K562 (cell line): Measurements from ENCODE around the gene EML3. TPM values are rescaled to one million over a fixed set of nuclear protein-coding genes. Genes with fewer than 3 reads are reported as not detected.

Source experiments
- ARID2 ChIP-seq: fragments of 450-650 bp; IDR thresholded peaks from 2 replicates; pipeline ENCODE4 v1.6.1; 2017; ENCODE audit warnings: antibody characterized with exemption, mild to moderate bottlenecking
- BCL6 ChIP-seq: fragments of 250-450 bp; sonication (Bioruptor Pico); IDR thresholded peaks from 2 replicates; pipeline ENCODE4 v1.4.0; 2020
- CC2D1A ChIP-seq: fragments of 450-650 bp; IDR thresholded peaks from 2 replicates; pipeline ENCODE4 v1.6.1; 2017; ENCODE audit warnings: mild to moderate bottlenecking
- ERF ChIP-seq: fragments of 450-650 bp; formaldehyde crosslinking; IDR thresholded peaks from 2 replicates; pipeline ENCODE4 v1.4.0; 2020; ENCODE audit warnings: mild to moderate bottlenecking, mixed read lengths
- ESRRA ChIP-seq: fragments of 450-650 bp; IDR thresholded peaks from 2 replicates; pipeline ENCODE4 v1.6.1; 2014; ENCODE audit warnings: low read depth, mild to moderate bottlenecking, moderate library complexity, borderline replicate concordance
- EWSR1 ChIP-seq: fragments of 450-650 bp; IDR thresholded peaks from 2 replicates; pipeline ENCODE4 v1.6.1; 2018; ENCODE audit warnings: borderline replicate concordance, mild to moderate bottlenecking, low read depth, moderate library complexity; ENCODE audit not compliant: partially characterized antibody
- FOSL1 ChIP-seq: fragments of 200-800 bp; sonication (Bioruptor generic); conservative IDR thresholded peaks from 2 replicates; pipeline ENCODE4 v1.6.1; 2016; ENCODE audit warnings: missing genetic modification characterization, missing compliant biosample characterization
- FOXO4 ChIP-seq: fragments of 450-650 bp; formaldehyde crosslinking; IDR thresholded peaks from 2 replicates; pipeline ENCODE4 v1.4.0; 2020; ENCODE audit warnings: mild to moderate bottlenecking, moderate library complexity
- MAFF ChIP-seq: IDR thresholded peaks from 2 replicates; pipeline ENCODE4 v1.6.1; 2012; ENCODE audit warnings: low read length, improper control_type of control experiment
- MIER1 ChIP-seq: fragments of 450-650 bp; IDR thresholded peaks from 2 replicates; pipeline ENCODE4 v1.6.1; 2016; ENCODE audit warnings: antibody characterized with exemption, mild to moderate bottlenecking, low read depth
- MTF1 ChIP-seq: fragments of 250-450 bp; sonication (Bioruptor Pico); IDR thresholded peaks from 2 replicates; pipeline ENCODE4 v1.9.0; 2021; ENCODE audit warnings: moderate library complexity, mild to moderate bottlenecking, inconsistent platforms, borderline replicate concordance
- PML ChIP-seq: IDR thresholded peaks from 2 replicates; pipeline ENCODE4 v1.6.1; 2012; ENCODE audit warnings: low read length, inconsistent platforms
- PTBP1 ChIP-seq: fragments of 200-400 bp; formaldehyde crosslinking; IDR thresholded peaks from 2 replicates; pipeline ENCODE4 v1.6.1; 2017; ENCODE audit warnings: low read depth, low read length
- SMARCA4 ChIP-seq: fragments of 450-650 bp; IDR thresholded peaks from 2 replicates; pipeline ENCODE4 v1.6.1; 2016
- SP1 ChIP-seq: sonication (generic); formaldehyde crosslinking; IDR thresholded peaks from 2 replicates; pipeline ENCODE4 v1.8.1; 2022; ENCODE audit warnings: mild to moderate bottlenecking, missing genetic modification reagents
- TAF15 ChIP-seq: fragments of 200-400 bp; formaldehyde crosslinking; IDR thresholded peaks from 2 replicates; pipeline ENCODE4 v1.6.1; 2017; ENCODE audit warnings: mild to moderate bottlenecking, low read depth, low read length, moderate library complexity
- ZFP30 ChIP-seq: fragments of 250-450 bp; sonication (Bioruptor Pico); IDR thresholded peaks from 2 replicates; pipeline ENCODE4 v1.8.0; 2022; ENCODE audit warnings: moderate library complexity, mild to moderate bottlenecking, inconsistent platforms, borderline replicate concordance
- ZNF224 ChIP-seq: sonication (generic); formaldehyde crosslinking; IDR thresholded peaks from 2 replicates; pipeline ENCODE4 v1.8.0; 2022; ENCODE audit warnings: mild to moderate bottlenecking, missing genetic modification reagents
- ZNF449 ChIP-seq: fragments of 250-450 bp; sonication (Bioruptor Pico); IDR thresholded peaks from 2 replicates; pipeline ENCODE4 v1.8.0; 2022; ENCODE audit warnings: moderate library complexity, mild to moderate bottlenecking, inconsistent platforms
- ZNF644 ChIP-seq: fragments of 200-800 bp; sonication (Bioruptor generic); IDR thresholded peaks from 2 replicates; pipeline ENCODE4 v1.6.1; 2016; ENCODE audit warnings: low read depth, missing genetic modification characterization, missing compliant biosample characterization
- ZNF707 ChIP-seq: fragments of 250-450 bp; sonication (Bioruptor Pico); conservative IDR thresholded peaks from 2 replicates; pipeline ENCODE4 v1.8.0; 2022; ENCODE audit warnings: inconsistent platforms, mild to moderate bottlenecking, moderate library complexity
- polyA plus RNA-seq, 8 experiments: library from polyadenylated mRNA; depleted of rRNA in 4 of 8; stranded (reverse) in 5 of 8; unstranded in 3 of 8; fragments of >200 nt; fragmentation: Nextera tagmentation in 2 of 8; fragmentation: Illumina TruSeq in 1 of 8; extraction: Ambion mirVana in 2 of 8; extraction: Trizol in 1 of 8; gene quantifications; 2 replicates each; pipeline versions ENCODE4 v1.2.1 to v1.2.3, GENCODE V29; 2011 to 2014; ENCODE audit warnings: inconsistent platforms in 1 of 8, missing spikeins in 1 of 8
- total RNA-seq, 7 experiments: library from RNA; depleted of rRNA in 6 of 7; stranded (reverse); fragments of >200 nt in 6 of 7; fragmentation: Illumina TruSeq in 2 of 7; extraction: Trizol in 2 of 7; gene quantifications; 2 replicates each; pipeline versions ENCODE4 v1.2.1 to v1.2.3, GENCODE V29; 2011 to 2021; ENCODE audit warnings: low replicate concordance in 1 of 7
- TF ChIP-seq, protein P1 (sequence below): fragments of 450-650 bp; IDR thresholded peaks from one replicate; pipeline ENCODE4 v1.6.1; 2018; ENCODE audit warnings: mild to moderate bottlenecking, moderate library complexity; ENCODE audit not compliant: partially characterized antibody
- TF ChIP-seq, protein P2 (sequence below), 3 experiments: fragments of 200-800 bp in 1 of 3; sonication (Bioruptor generic) in 1 of 3; sonication (generic) in 1 of 3; formaldehyde crosslinking in 1 of 3; IDR thresholded peaks; 2 replicates each; pipeline versions ENCODE4 v1.6.1 to v1.8.0; 2016 to 2022; ENCODE audit warnings: mild to moderate bottlenecking in 2 of 3, missing compliant biosample characterization in 2 of 3, missing genetic modification characterization in 2 of 3, missing genetic modification reagents in 1 of 3

The EML3 gene
- total and polyA plus RNA-seq, 9 of the 15 experiments (the other 6 are each of a cell fraction or from before 2014, with no cell fraction given): 0.32 to 90.5 (median 26.4) TPM

DNA sequence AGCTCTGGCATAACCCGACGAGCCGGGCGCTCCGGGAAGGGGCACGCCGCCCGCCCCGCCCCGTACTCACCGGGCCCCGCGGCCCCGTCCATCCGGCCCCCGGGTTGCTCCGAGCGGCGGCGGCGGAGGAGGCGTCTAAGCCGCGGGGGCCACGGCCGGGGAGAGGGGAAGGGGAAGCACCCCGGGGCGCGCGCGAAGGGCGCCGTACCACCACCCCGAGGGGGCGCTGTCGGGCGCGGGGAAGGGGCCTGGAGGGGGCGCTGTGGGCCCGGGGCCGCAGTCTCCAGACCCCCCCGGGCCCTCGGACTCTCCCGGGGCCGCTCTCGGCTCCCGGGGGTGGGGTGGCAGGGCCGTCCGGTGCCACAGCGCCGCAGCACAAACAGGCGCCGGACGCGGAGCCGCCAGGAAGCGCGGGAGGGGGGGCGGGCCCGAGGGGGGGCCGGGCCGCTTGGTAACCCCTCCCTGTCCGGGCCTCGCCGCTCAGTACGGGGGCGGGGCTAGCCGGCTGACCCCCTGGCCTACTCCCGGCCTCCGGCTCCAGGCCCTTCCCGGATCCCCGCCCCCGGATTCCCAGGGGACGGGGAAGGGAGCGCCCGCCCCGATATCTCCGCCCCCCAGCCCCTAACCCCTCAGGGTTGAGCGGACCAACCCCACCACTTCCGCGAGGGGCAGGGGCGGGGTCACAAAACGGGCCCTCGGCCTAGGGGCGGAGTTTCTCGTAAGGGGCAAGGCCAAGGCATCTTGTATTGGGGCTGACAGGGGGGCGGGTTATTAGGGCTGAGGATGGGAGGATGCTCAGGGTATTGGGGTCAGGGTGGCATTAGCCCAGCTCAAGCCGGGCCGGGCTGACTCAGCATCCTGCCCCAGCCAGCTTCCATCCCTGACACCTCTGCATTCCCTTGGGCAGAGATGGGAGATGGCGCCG lies at the start of gene EML3, which contains the start of gene ROM1 (continued):
- TF ChIP-seq FOSL1 (tag) (no peak), BCL6 (CRISPR knock-in tag) (no peak), MIER1 (no peak), SP1 (CRISPR knock-in tag) (no peak), ZFP30 (CRISPR knock-in tag) (no peak), SMARCA4 (no peak), FOXO4 (CRISPR knock-in tag) (no peak), ESRRA (no peak), MAFF (no peak; the same call in 1 of the 2 replicates), ZNF644 (no peak), PTBP1 (no peak), CC2D1A (no peak), ERF (no peak), ZNF224 (CRISPR knock-in tag) (no peak), ZNF449 (CRISPR knock-in tag) (no peak), PML (no peak), EWSR1 (no peak), TAF15 (no peak), ARID2 (no peak), ZNF707 (CRISPR knock-in tag) (no peak), MTF1 (CRISPR knock-in tag) (no peak)
- TF ChIP-seq, protein P1, sequence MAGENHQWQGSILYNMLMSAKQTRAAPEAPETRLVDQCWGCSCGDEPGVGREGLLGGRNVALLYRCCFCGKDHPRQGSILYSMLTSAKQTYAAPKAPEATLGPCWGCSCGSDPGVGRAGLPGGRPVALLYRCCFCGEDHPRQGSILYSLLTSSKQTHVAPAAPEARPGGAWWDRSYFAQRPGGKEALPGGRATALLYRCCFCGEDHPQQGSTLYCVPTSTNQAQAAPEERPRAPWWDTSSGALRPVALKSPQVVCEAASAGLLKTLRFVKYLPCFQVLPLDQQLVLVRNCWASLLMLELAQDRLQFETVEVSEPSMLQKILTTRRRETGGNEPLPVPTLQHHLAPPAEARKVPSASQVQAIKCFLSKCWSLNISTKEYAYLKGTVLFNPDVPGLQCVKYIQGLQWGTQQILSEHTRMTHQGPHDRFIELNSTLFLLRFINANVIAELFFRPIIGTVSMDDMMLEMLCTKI: no peak
- TF ChIP-seq, protein P2, sequence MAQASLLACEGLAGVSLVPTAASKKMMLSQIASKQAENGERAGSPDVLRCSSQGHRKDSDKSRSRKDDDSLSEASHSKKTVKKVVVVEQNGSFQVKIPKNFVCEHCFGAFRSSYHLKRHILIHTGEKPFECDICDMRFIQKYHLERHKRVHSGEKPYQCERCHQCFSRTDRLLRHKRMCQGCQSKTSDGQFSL (CRISPR knock-in tag; IDR thresholded peaks at IDR 0.05): peak; percentile 77
- TF ChIP-seq, protein P2 (tag; IDR thresholded peaks at IDR 0.05): peak in 1 of 2 experiments; percentile 94; a peak in 2 of 4 replicates
